ENCODE results near the gene PRRC2B. TPM values are rescaled to one million over a fixed set of nuclear protein-coding genes. Genes with fewer than 3 reads are reported as not detected.

Gene PRRC2B
- total and polyA plus RNA-seq, 2 of the 8 experiments (the other 6 are each of a cell fraction or from before 2014, with no cell fraction given) = 37.3 to 249 TPM

GRCh38 chr9:131387394-131387793 lies 6.5 kb upstream of the PRRC2B start:
- H3K18ac ChIP-seq (ENCODE audit: extremely low read depth, low read length) = no peak overlapping the region
- H2BK20ac ChIP-seq (ENCODE audit: low read length) = 0 out of 2 replicates have a peak overlapping the region, but pooled peaks have one; percentile 0
- no peak for FAIRE-seq
- no peaks in the 10 kb centered on the region for H3K23me2 ChIP-seq (ENCODE audit: low read depth, low read length)
- H4K8ac ChIP-seq (ENCODE audit: extremely low read depth, insufficient read depth, low read length) = peak overlapping the region; percentile 69; the same call in 1 of the 2 replicates
- peaks cover 4 to 12% (median 6%) of the 10 kb centered on the region in 4 experiments; a peak in 6 of 7 replicates for H3K4me1 ChIP-seq (replicated peaks in 1 of 4; ENCODE audit: control insufficient read depth in 3 of 4, insufficient read depth in 4 of 4, low read length in 3 of 4)
- no peak overlapping the region for H4K5ac ChIP-seq (ENCODE audit: insufficient read length, low read depth, low read length)
- no peak overlapping the region for H2BK12ac ChIP-seq (ENCODE audit: low read depth, low read length)
- no peaks in the 10 kb centered on the region for H4K20me1 ChIP-seq (replicated peaks in 1 of 2; ENCODE audit: control insufficient read depth in 1 of 2, insufficient read depth in 2 of 2, low read length in 2 of 2)
- H3K79me2 ChIP-seq (ENCODE audit: control insufficient read depth in 1 of 2, insufficient read depth in 2 of 2, low read length in 2 of 2) = no peaks in the 10 kb centered on the region
- H2BK120ac ChIP-seq (replicated peaks; ENCODE audit: low read depth, low read length) = no peak overlapping the region
- H2AK5ac ChIP-seq (ENCODE audit: low read depth, low read length) = no peak overlapping the region
- H2BK15ac ChIP-seq (ENCODE audit: low read length) = no peak overlapping the region
- no peak overlapping the region for H3K9ac ChIP-seq (replicated peaks in 1 of 4; ENCODE audit: extremely low read depth in 1 of 4, low read depth in 3 of 4, low read length in 3 of 4)
- no peaks in the 10 kb centered on the region for H3K79me1 ChIP-seq (ENCODE audit: low read depth, low read length)
- no peaks in the 10 kb centered on the region for H3K36me3 ChIP-seq (ENCODE audit: control insufficient read depth in 2 of 4, insufficient read depth in 4 of 4, low read length in 3 of 4)
- H3K27me3 ChIP-seq (replicated peaks in 1 of 4; ENCODE audit: control insufficient read depth in 3 of 4, extremely low read depth in 1 of 4, insufficient read depth in 3 of 4, low read length in 3 of 4) = no peaks in the 10 kb centered on the region
- no peak for DNase-seq (ENCODE audit: low read depth in 1 of 2, low spot score in 2 of 2)
- H3K4me2 ChIP-seq (ENCODE audit: insufficient read depth in 1 of 2, low read depth in 2 of 2, low read length in 2 of 2) = no peak overlapping the region
- no peak overlapping the region for H4K91ac ChIP-seq (replicated peaks; ENCODE audit: insufficient read length, low read length)
- H3K56ac ChIP-seq (replicated peaks; ENCODE audit: insufficient read length, low read depth, low read length) = no peak overlapping the region
- no peak overlapping the region for H3K23ac ChIP-seq (ENCODE audit: insufficient read length)
- H3K4ac ChIP-seq (replicated peaks; ENCODE audit: insufficient read length, low read depth, low read length) = no peak overlapping the region
- H3K27ac ChIP-seq (ENCODE audit: low read depth, low read length) = no peak overlapping the region
- no peak overlapping the region for H3K14ac ChIP-seq (ENCODE audit: insufficient read length)
- TF ChIP-seq CTBP2 (IDR thresholded peaks at IDR 0.05; ENCODE audit: borderline replicate concordance, insufficient read depth, insufficient read length, low read length) (no peak), ATF3 (IDR thresholded peaks at IDR 0.05; ENCODE audit: insufficient read depth, low read depth, low read length) (no peak), CHD2 (IDR thresholded peaks at IDR 0.05; ENCODE audit: low read length) (no peak)
- ChIA-PET CTCF (ENCODE audit: partially characterized antibody) (interaction anchor here (1.0 kb wide), 3 partner anchors 20 to 132 kb away, joined by 4 read pairs; no protein-coding TSS in a partner anchor), POLR2A (ENCODE audit: partially characterized antibody) (interaction anchor here (1.0 to 1.5 kb wide), 3 partner anchors 9 to 18 kb away, joined by 3 to 4 read pairs (median 3); no protein-coding TSS in a partner anchor)
- H2AFZ ChIP-seq (ENCODE audit: low read length) = no peak overlapping the region
- H2BK5ac ChIP-seq (ENCODE audit: low read depth, low read length) = no peak overlapping the region
- WGBS, 2 experiments (ENCODE audit: extremely low coverage in 1 of 2, insufficient coverage in 1 of 2, insufficient read length in 1 of 2, insufficient replicate concordance in 2 of 2, low coverage in 1 of 2, low lambda C conversion rate in 2 of 2, missing lambda C conversion rate in 1 of 2) = 74% methylated on average over 6 of the region's 6 CpGs; no CpG with 5 or more reads in 1 of the 2 experiments
- H3K9me3 ChIP-seq (ENCODE audit: insufficient read depth in 2 of 2, low read depth in 1 of 2, low read length in 1 of 2) = no peaks in the 10 kb centered on the region
- H3K4me3 ChIP-seq (ENCODE audit: extremely low read depth in 1 of 4, insufficient read depth in 2 of 4, low read depth in 3 of 4, low read length in 4 of 4) = no peak overlapping the region

Data from H1 (cell line).